ENCODE results near the gene PA2G4. TPM values are rescaled to one million over a fixed set of nuclear protein-coding genes. Genes with fewer than 3 reads are reported as not detected.

Gene PA2G4
- total and polyA plus RNA-seq, 2 experiments from 2014 or later, result 87.9 to 102 TPM

GRCh38 chr12:56161690-56162351, 57.5 kb downstream of the PA2G4 start:
- peaks cover 29% of the 10 kb centered on the region for H4K20me1 ChIP-seq (ENCODE audit: insufficient read depth, poor library complexity, severe bottlenecking)
- WGBS (ENCODE audit: low lambda C conversion rate, missing lambda C conversion rate), result 92% methylated on average over 10 of the region's 10 CpGs
- peaks cover 27% of the 10 kb centered on the region for H3K4me1 ChIP-seq (ENCODE audit: insufficient read depth)
- no peak overlapping the region for H3K4me3 ChIP-seq
- no peak overlapping the region for H3K4me2 ChIP-seq
- peak overlapping the region; percentile 23 for H3K27ac ChIP-seq
- DNase-seq (ENCODE audit: low spot score), result no peak
- no peaks in the 10 kb centered on the region for H3K36me3 ChIP-seq (replicated peaks; ENCODE audit: insufficient read depth, low read depth)
- H3K79me2 ChIP-seq, result peaks cover 32% of the 10 kb centered on the region
- H3K9me3 ChIP-seq (ENCODE audit: low read depth), result no peaks in the 10 kb centered on the region
- H3K27me3 ChIP-seq, result no peaks in the 10 kb centered on the region
- H3K9me2 ChIP-seq (replicated peaks; ENCODE audit: insufficient read depth), result no peaks in the 10 kb centered on the region
- no peak overlapping the region for H2AFZ ChIP-seq
- TF ChIP-seq EZH2phosphoT487 (IDR thresholded peaks at IDR 0.05; ENCODE audit: low read depth, severe bottlenecking, unreplicated experiment) (no peak), EZH2 (IDR thresholded peaks at IDR 0.05; ENCODE audit: borderline replicate concordance) (no peak)
- TF ChIP-seq, protein P1, sequence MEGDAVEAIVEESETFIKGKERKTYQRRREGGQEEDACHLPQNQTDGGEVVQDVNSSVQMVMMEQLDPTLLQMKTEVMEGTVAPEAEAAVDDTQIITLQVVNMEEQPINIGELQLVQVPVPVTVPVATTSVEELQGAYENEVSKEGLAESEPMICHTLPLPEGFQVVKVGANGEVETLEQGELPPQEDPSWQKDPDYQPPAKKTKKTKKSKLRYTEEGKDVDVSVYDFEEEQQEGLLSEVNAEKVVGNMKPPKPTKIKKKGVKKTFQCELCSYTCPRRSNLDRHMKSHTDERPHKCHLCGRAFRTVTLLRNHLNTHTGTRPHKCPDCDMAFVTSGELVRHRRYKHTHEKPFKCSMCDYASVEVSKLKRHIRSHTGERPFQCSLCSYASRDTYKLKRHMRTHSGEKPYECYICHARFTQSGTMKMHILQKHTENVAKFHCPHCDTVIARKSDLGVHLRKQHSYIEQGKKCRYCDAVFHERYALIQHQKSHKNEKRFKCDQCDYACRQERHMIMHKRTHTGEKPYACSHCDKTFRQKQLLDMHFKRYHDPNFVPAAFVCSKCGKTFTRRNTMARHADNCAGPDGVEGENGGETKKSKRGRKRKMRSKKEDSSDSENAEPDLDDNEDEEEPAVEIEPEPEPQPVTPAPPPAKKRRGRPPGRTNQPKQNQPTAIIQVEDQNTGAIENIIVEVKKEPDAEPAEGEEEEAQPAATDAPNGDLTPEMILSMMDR (IDR thresholded peaks at IDR 0.05; ENCODE audit: poor library complexity), result no peak

GRCh38 chr12:56162468-56163290, 58.3 kb downstream of the PA2G4 start:
- H4K20me1 ChIP-seq (ENCODE audit: insufficient read depth, poor library complexity, severe bottlenecking), result peaks cover 29% of the 10 kb centered on the region
- 78% methylated on average over 11 of the region's 11 CpGs for WGBS (ENCODE audit: low lambda C conversion rate, missing lambda C conversion rate)
- H3K79me2 ChIP-seq, result peaks cover 32% of the 10 kb centered on the region
- no peak overlapping the region for H3K4me3 ChIP-seq
- no peak for DNase-seq (ENCODE audit: low spot score)
- H3K4me2 ChIP-seq, result no peak overlapping the region
- no peak overlapping the region for H3K27ac ChIP-seq
- H3K9me3 ChIP-seq (ENCODE audit: low read depth), result no peaks in the 10 kb centered on the region
- H2AFZ ChIP-seq, result no peak overlapping the region
- H3K36me3 ChIP-seq (replicated peaks; ENCODE audit: insufficient read depth, low read depth), result no peaks in the 10 kb centered on the region
- TF ChIP-seq EZH2phosphoT487 (IDR thresholded peaks at IDR 0.05; ENCODE audit: low read depth, severe bottlenecking, unreplicated experiment) (no peak), EZH2 (IDR thresholded peaks at IDR 0.05; ENCODE audit: borderline replicate concordance) (no peak)
- TF ChIP-seq, protein P1 (IDR thresholded peaks at IDR 0.05; ENCODE audit: poor library complexity), result no peak
- H3K27me3 ChIP-seq, result no peaks in the 10 kb centered on the region
- peaks cover 22% of the 10 kb centered on the region for H3K4me1 ChIP-seq (ENCODE audit: insufficient read depth)
- H3K9me2 ChIP-seq (replicated peaks; ENCODE audit: insufficient read depth), result no peaks in the 10 kb centered on the region

Other genes with a start within 250 kb of the PA2G4 start
- gene PYM1, start 176.7 kb upstream of the PA2G4 start, total RNA-seq, result 33.7 and 44.5 TPM in 2 replicates
- gene PYM1, start 176.7 kb upstream of the PA2G4 start, polyA plus RNA-seq, result 39.9 and 51.1 TPM in 2 replicates
- gene DGKA, start 173.4 kb upstream of the PA2G4 start, total RNA-seq, result 25.3 and 27.0 TPM in 2 replicates
- gene DGKA, start 173.4 kb upstream of the PA2G4 start, polyA plus RNA-seq, result 25.4 and 25.9 TPM in 2 replicates
- gene PMEL, start 138.5 kb upstream of the PA2G4 start, total RNA-seq, result 8.6 and 15.3 TPM in 2 replicates
- 27.9 and 34.2 TPM in 2 replicates for gene PMEL, start 138.5 kb upstream of the PA2G4 start, polyA plus RNA-seq
- gene CDK2, start 137.7 kb upstream of the PA2G4 start, total RNA-seq, result 26.6 and 31.1 TPM in 2 replicates
- 23.9 and 25.8 TPM in 2 replicates for gene CDK2, start 137.7 kb upstream of the PA2G4 start, polyA plus RNA-seq
- gene RAB5B, start 130.5 kb upstream of the PA2G4 start, total RNA-seq, result 79.1 and 93.4 TPM in 2 replicates
- 101 and 103 TPM in 2 replicates for gene RAB5B, start 130.5 kb upstream of the PA2G4 start, polyA plus RNA-seq
- gene SUOX, start 107.3 kb upstream of the PA2G4 start, total RNA-seq, result 26.9 and 30.2 TPM in 2 replicates
- 19.7 and 25.6 TPM in 2 replicates for gene SUOX, start 107.3 kb upstream of the PA2G4 start, polyA plus RNA-seq
- gene IKZF4, start 83.5 kb upstream of the PA2G4 start, total RNA-seq, result 1.6 and 6.7 TPM in 2 replicates
- 3.5 and 5.3 TPM in 2 replicates for gene IKZF4, start 83.5 kb upstream of the PA2G4 start, polyA plus RNA-seq
- gene RPS26, start 62.6 kb upstream of the PA2G4 start, total RNA-seq, result 665 and 673 TPM in 2 replicates
- gene RPS26, start 62.6 kb upstream of the PA2G4 start, polyA plus RNA-seq, result 245 and 252 TPM in 2 replicates
- gene ERBB3, start 24.4 kb upstream of the PA2G4 start, total RNA-seq, result 104 and 128 TPM in 2 replicates
- gene ERBB3, start 24.4 kb upstream of the PA2G4 start, polyA plus RNA-seq, result 56.1 and 69.0 TPM in 2 replicates
- 2,379 and 2,801 TPM in 2 replicates for gene RPL41, start 12.1 kb downstream of the PA2G4 start, total RNA-seq
- gene RPL41, start 12.1 kb downstream of the PA2G4 start, polyA plus RNA-seq, result 2,115 and 2,240 TPM in 2 replicates
- 3.7 and 9.0 TPM in 2 replicates for gene ZC3H10, start 13.7 kb downstream of the PA2G4 start, total RNA-seq
- 2.2 and 5.7 TPM in 2 replicates for gene ZC3H10, start 13.7 kb downstream of the PA2G4 start, polyA plus RNA-seq
- gene ESYT1, start 23.7 kb downstream of the PA2G4 start, total RNA-seq, result 44.9 and 52.3 TPM in 2 replicates
- gene ESYT1, start 23.7 kb downstream of the PA2G4 start, polyA plus RNA-seq, result 40.0 and 43.8 TPM in 2 replicates
- 80.6 and 98.1 TPM in 2 replicates for gene MYL6B, start 48.0 kb downstream of the PA2G4 start, total RNA-seq
- gene MYL6B, start 48.0 kb downstream of the PA2G4 start, polyA plus RNA-seq, result 82.2 and 83.9 TPM in 2 replicates
- gene MYL6, start 53.8 kb downstream of the PA2G4 start, total RNA-seq, result 1,441 and 1,490 TPM in 2 replicates
- 2,273 and 2,387 TPM in 2 replicates for gene MYL6, start 53.8 kb downstream of the PA2G4 start, polyA plus RNA-seq
- 34.8 and 37.4 TPM in 2 replicates for gene SMARCC2, start 84.9 kb downstream of the PA2G4 start, total RNA-seq
- 68.6 and 72.4 TPM in 2 replicates for gene SMARCC2, start 84.9 kb downstream of the PA2G4 start, polyA plus RNA-seq
- 47.6 and 66.4 TPM in 2 replicates for gene RNF41, start 117.4 kb downstream of the PA2G4 start, total RNA-seq
- gene RNF41, start 117.4 kb downstream of the PA2G4 start, polyA plus RNA-seq, result 12.2 and 22.5 TPM in 2 replicates
- gene NABP2, start 119.8 kb downstream of the PA2G4 start, total RNA-seq, result 21.9 and 35.4 TPM in 2 replicates
- 12.4 and 12.5 TPM in 2 replicates for gene NABP2, start 119.8 kb downstream of the PA2G4 start, polyA plus RNA-seq
- 179 and 187 TPM in 2 replicates for gene SLC39A5, start 125.5 kb downstream of the PA2G4 start, total RNA-seq
- gene SLC39A5, start 125.5 kb downstream of the PA2G4 start, polyA plus RNA-seq, result 155 and 167 TPM in 2 replicates
- gene ANKRD52, start 153.8 kb downstream of the PA2G4 start, total RNA-seq, result 21.9 and 23.3 TPM in 2 replicates
- 37.2 and 46.8 TPM in 2 replicates for gene ANKRD52, start 153.8 kb downstream of the PA2G4 start, polyA plus RNA-seq
- 7.8 and 8.2 TPM in 2 replicates for gene COQ10A, start 162.4 kb downstream of the PA2G4 start, total RNA-seq
- 9.6 and 10.7 TPM in 2 replicates for gene COQ10A, start 162.4 kb downstream of the PA2G4 start, polyA plus RNA-seq
- 111 and 115 TPM in 2 replicates for gene CS, start 195.8 kb downstream of the PA2G4 start, total RNA-seq
- 83.2 and 96.6 TPM in 2 replicates for gene CS, start 195.8 kb downstream of the PA2G4 start, polyA plus RNA-seq
- 155 and 179 TPM in 2 replicates for gene CNPY2, start 211.4 kb downstream of the PA2G4 start, total RNA-seq
- gene CNPY2, start 211.4 kb downstream of the PA2G4 start, polyA plus RNA-seq, result 428 and 474 TPM in 2 replicates
- 23.5 and 29.4 TPM in 2 replicates for gene PAN2, start 229.4 kb downstream of the PA2G4 start, total RNA-seq
- 23.6 and 41.1 TPM in 2 replicates for gene PAN2, start 229.4 kb downstream of the PA2G4 start, polyA plus RNA-seq
- gene IL23A, start 234.3 kb downstream of the PA2G4 start, total RNA-seq, result 2.0 and 2.3 TPM in 2 replicates
- 2.1 and 3.1 TPM in 2 replicates for gene IL23A, start 234.3 kb downstream of the PA2G4 start, polyA plus RNA-seq